SK-N-SH (cell line): ENCODE results near the gene C10orf67. TPM values are rescaled to one million over a fixed set of nuclear protein-coding genes. Genes with fewer than 3 reads are reported as not detected.

ENCODE experiments used
- CTCF ChIA-PET: fragments of 300-600, 350-600 bp; formaldehyde crosslinking; extraction: SDS; loops from one replicate; lab custom pipeline; 2021; lab: Yijun Ruan, JAX
- POLR2A ChIA-PET: fragments of 350-600 bp; sonication (Branson Sonifier 250); formaldehyde crosslinking; extraction: SDS; loops from one replicate; lab custom pipeline; 2020; ENCODE audit warnings: antibody characterized with exemption, inconsistent platforms; lab: Yijun Ruan, JAX
- DNase-seq: peaks from one replicate; pipeline ENCODE4 v3.0.0; 2012
- H2AFZ ChIP-seq: fragments of 200-600 bp; sonication (generic); 2 replicates; pipeline ENCODE4 v1.8.1; 2016; ENCODE audit warnings: antibody characterized with exemption, mild to moderate bottlenecking, low read depth
- H3F3A ChIP-seq: fragments of 200-600 bp; sonication (generic); replicated peaks from 2 replicates; pipeline ENCODE3; 2016; ENCODE audit warnings: antibody characterized with exemption, mild to moderate bottlenecking; ENCODE audit not compliant: insufficient read depth
- H3K27ac ChIP-seq, 2 experiments: fragments of 200-500 bp in 1 of 2; fragments of 200-600 bp in 1 of 2; sonication (Bioruptor generic) in 1 of 2; sonication (generic), shearing (Covaris generic) in 1 of 2; 2 replicates each; pipeline versions ENCODE4 v1.5.1 to v1.6.1; 2014 to 2016; ENCODE audit warnings: low read depth in 2 of 2, inconsistent platforms in 1 of 2, low read length in 1 of 2, mild to moderate bottlenecking in 1 of 2, mixed read lengths in 1 of 2
- H3K27me3 ChIP-seq: fragments of 200-600 bp; sonication (generic), shearing (Covaris generic); 2 replicates; pipeline ENCODE4 v1.6.1; 2016; ENCODE audit warnings: mixed run types; ENCODE audit not compliant: insufficient read depth
- H3K36me3 ChIP-seq, 2 experiments: fragments of 200-500 bp in 1 of 2; fragments of 200-600 bp in 1 of 2; sonication (Bioruptor generic) in 1 of 2; sonication (generic) in 1 of 2; replicated peaks in 1 of 2; 2 replicates each; pipeline versions ENCODE3 to v1.5.1; 2014 to 2016; ENCODE audit warnings: low read length in 1 of 2, mild to moderate bottlenecking in 1 of 2; ENCODE audit not compliant: insufficient read depth in 2 of 2, control insufficient read depth in 1 of 2
- H3K4me1 ChIP-seq, 2 experiments: fragments of 200-500 bp in 1 of 2; fragments of 200-600 bp in 1 of 2; sonication (Bioruptor generic) in 1 of 2; sonication (generic), shearing (Covaris generic) in 1 of 2; 2 replicates each; pipeline versions ENCODE4 v1.5.1 to v1.6.1; 2014 to 2016; ENCODE audit warnings: low read depth in 1 of 2, low read length in 1 of 2, mixed run types in 1 of 2; ENCODE audit not compliant: insufficient read depth in 2 of 2, control insufficient read depth in 1 of 2
- H3K4me2 ChIP-seq: fragments of 200-600 bp; sonication (generic), shearing (Covaris generic); 2 replicates; pipeline ENCODE4 v1.6.1; 2017; ENCODE audit warnings: mixed run types
- H3K4me3 ChIP-seq, 2 experiments: fragments of 200-500 bp in 1 of 2; fragments of 200-600 bp in 1 of 2; sonication (Bioruptor generic) in 1 of 2; sonication (generic), shearing (Covaris generic) in 1 of 2; 2 replicates each; pipeline versions ENCODE4 v1.5.1 to v1.8.1; 2014 to 2016; ENCODE audit warnings: low read depth in 2 of 2, inconsistent platforms in 1 of 2, low read length in 1 of 2, mild to moderate bottlenecking in 1 of 2, mixed read lengths in 1 of 2, moderate library complexity in 1 of 2
- H3K79me2 ChIP-seq: fragments of 200-600 bp; sonication (generic); 2 replicates; pipeline ENCODE4 v1.8.1; 2017; ENCODE audit warnings: mild to moderate bottlenecking; ENCODE audit not compliant: insufficient read depth
- H3K9ac ChIP-seq: fragments of 200-600 bp; sonication (generic); 2 replicates; pipeline ENCODE4 v1.6.1; 2017; ENCODE audit warnings: mixed run types
- H3K9me2 ChIP-seq: fragments of 200-600 bp; sonication (generic); 2 replicates; pipeline ENCODE4 v1.6.1; 2017; ENCODE audit warnings: mixed run types
- H3K9me3 ChIP-seq: fragments of 200-600 bp; sonication (generic); 2 replicates; pipeline ENCODE4 v1.6.1; 2017; ENCODE audit warnings: mixed run types, mild to moderate bottlenecking, moderate library complexity
- H4K20me1 ChIP-seq: fragments of 200-600 bp; sonication (generic); 2 replicates; pipeline ENCODE4 v1.6.1; 2017; ENCODE audit warnings: mild to moderate bottlenecking, mixed run types; ENCODE audit not compliant: insufficient read depth
- CTCF ChIP-seq: fragments of 200-600 bp; sonication (generic); IDR thresholded peaks from 2 replicates; pipeline ENCODE4 v1.6.1; 2017; ENCODE audit warnings: antibody characterized with exemption, mild to moderate bottlenecking, moderate library complexity
- EZH2phosphoT487 ChIP-seq: fragments of 200-600 bp; sonication (generic); IDR thresholded peaks from 2 replicates; pipeline ENCODE4 v1.6.1; 2017; ENCODE audit warnings: low read depth, mixed run types, mild to moderate bottlenecking, antibody characterized with exemption, moderate library complexity, borderline replicate concordance
- FOSL2 ChIP-seq: IDR thresholded peaks from 2 replicates; pipeline ENCODE4 v1.4.0; 2012; ENCODE audit warnings: low read depth, mild to moderate bottlenecking, moderate library complexity, borderline replicate concordance
- FOXJ3 ChIP-seq: sonication (generic); formaldehyde crosslinking; IDR thresholded peaks from 2 replicates; pipeline ENCODE4 v1.5.1; 2020; ENCODE audit warnings: mild to moderate bottlenecking, missing genetic modification reagents
- FOXM1 ChIP-seq: IDR thresholded peaks from 2 replicates; pipeline ENCODE4 v1.4.0; 2012; ENCODE audit warnings: low read depth, mild to moderate bottlenecking
- GATA2 ChIP-seq: sonication (generic); formaldehyde crosslinking; IDR thresholded peaks from 2 replicates; pipeline ENCODE4 v1.5.0; 2020; ENCODE audit warnings: mild to moderate bottlenecking, missing genetic modification reagents
- IRF3 ChIP-seq: fragments of 150-350 bp; IDR thresholded peaks from 2 replicates; pipeline ENCODE4 v1.6.1; 2016; ENCODE audit warnings: mild to moderate bottlenecking, low read depth, low read length
- JUND ChIP-seq: IDR thresholded peaks from 2 replicates; pipeline ENCODE4 v1.4.0; 2012
- MAX ChIP-seq: IDR thresholded peaks from 2 replicates; pipeline ENCODE4 v1.4.0; 2012; ENCODE audit warnings: low read depth
- MEF2A ChIP-seq: IDR thresholded peaks from 2 replicates; pipeline ENCODE4 v1.4.0; 2012; ENCODE audit warnings: low read depth, borderline replicate concordance
- NFIC ChIP-seq: IDR thresholded peaks from 2 replicates; pipeline ENCODE4 v1.4.0; 2012; ENCODE audit warnings: borderline replicate concordance
- NRF1 ChIP-seq: IDR thresholded peaks from 2 replicates; pipeline ENCODE4 v1.6.1; 2012; ENCODE audit warnings: low read depth, mild to moderate bottlenecking, low read length
- PBX3 ChIP-seq: IDR thresholded peaks from 2 replicates; pipeline ENCODE4; 2012
- POLR2AphosphoS5 ChIP-seq: IDR thresholded peaks from 2 replicates; pipeline ENCODE4 v1.6.1; 2012; ENCODE audit warnings: low read depth, low read length
- RCOR1 ChIP-seq: fragments of 150-350 bp; IDR thresholded peaks from 2 replicates; pipeline ENCODE4 v1.6.1; 2017; ENCODE audit warnings: antibody characterized with exemption, low read length
- REST ChIP-seq: IDR thresholded peaks from 2 replicates; pipeline ENCODE4 v1.6.1; 2012; ENCODE audit warnings: mild to moderate bottlenecking, low read depth, low read length, moderate library complexity
- RFX5 ChIP-seq: IDR thresholded peaks from 2 replicates; pipeline ENCODE4 v1.6.1; 2012; ENCODE audit warnings: mild to moderate bottlenecking, improper control_type of control experiment, low read length
- SIN3A ChIP-seq: IDR thresholded peaks from 2 replicates; pipeline ENCODE4 v1.6.1; 2012; ENCODE audit warnings: low read depth, mild to moderate bottlenecking, low read length, moderate library complexity, borderline replicate concordance
- SMC3 ChIP-seq: IDR thresholded peaks from 2 replicates; pipeline ENCODE4 v1.6.1; 2012; ENCODE audit warnings: low read depth, low read length, improper control_type of control experiment
- TAF1 ChIP-seq: IDR thresholded peaks from 2 replicates; pipeline ENCODE4 v1.6.1; 2012; ENCODE audit warnings: low read depth, mild to moderate bottlenecking, low read length, moderate library complexity, borderline replicate concordance
- TCF12 ChIP-seq: IDR thresholded peaks from 2 replicates; pipeline ENCODE4 v1.4.0; 2012
- TEAD4 ChIP-seq: IDR thresholded peaks from 2 replicates; pipeline ENCODE4 v1.4.0; 2012; ENCODE audit warnings: mild to moderate bottlenecking, borderline replicate concordance; ENCODE audit not compliant: insufficient read depth
- USF1 ChIP-seq: IDR thresholded peaks from 2 replicates; pipeline ENCODE4 v1.4.0; 2012; ENCODE audit warnings: low read depth, borderline replicate concordance
- WGBS: methylation state at CpG from one replicate; pipeline ENCODE4 v1.1.6; 2017; ENCODE audit warnings: low lambda C conversion rate; 5-methylcytosine and 5-hydroxymethylcytosine counted together
- polyA plus RNA-seq, 3 experiments: library from polyadenylated mRNA; depleted of rRNA; stranded (reverse); fragments of >200 nt; gene quantifications; 2 replicates each; pipeline ENCODE4 v1.2.3, GENCODE V29; 2012

C10orf67 gene
- polyA plus RNA-seq, 1 of the 3 experiments (the other 2 are of a cell fraction), result 0.97 TPM

GRCh38 chr10:23345861-23346260 lies 1.3 kb upstream of the C10orf67 start:
- no peaks in the 10 kb centered on the region for H3K9me3 ChIP-seq
- TF ChIP-seq CTCF (no peak), RCOR1 (no peak), MAX (peak; percentile 45; the same call in 1 of the 2 replicates), USF1 (no peak), RFX5 (no peak), IRF3 (no peak), JUND (peak; percentile 95), NFIC (peak; percentile 89), GATA2 (CRISPR knock-in tag) (no peak), EZH2phosphoT487 (no peak), TCF12 (peak; percentile 93), TAF1 (peak; percentile 25; the same call in 1 of the 2 replicates), FOXJ3 (no peak), TEAD4 (peak; percentile 65), FOSL2 (peak; percentile 94), SMC3 (no peak), PBX3 (peak; percentile 93), POLR2AphosphoS5 (peak; percentile 52; the same call in 1 of the 2 replicates), NRF1 (no peak), FOXM1 (peak; percentile 83; the same call in 1 of the 2 replicates), SIN3A (peak; percentile 56; the same call in 1 of the 2 replicates), REST (no peak), MEF2A (0 out of 2 replicates have a peak, but pooled peaks have one; percentile 29)

More at GRCh38 chr10:23345861-23346260, 1.3 kb upstream of the C10orf67 start:
- H3K4me1 ChIP-seq, result peaks cover 2 to 28% of the 10 kb centered on the region in 2 experiments
- 0 out of 2 replicates have a peak overlapping the region, but pooled peaks have one; percentile 9 for H3K4me2 ChIP-seq
- H3K9me2 ChIP-seq, result no peaks in the 10 kb centered on the region
- H3K9ac ChIP-seq, result peak overlapping the region; percentile 46
- WGBS, result 7% methylated on average over 5 of the region's 5 CpGs
- peaks cover 6% of the 10 kb centered on the region; the same call in 1 of the 2 replicates for H3K79me2 ChIP-seq
- 0 out of 2 replicates have a peak overlapping the region, but pooled peaks have one; percentile 0 for H2AFZ ChIP-seq
- H3F3A ChIP-seq, result peaks cover 17% of the 10 kb centered on the region
- H3K4me3 ChIP-seq, result no peak overlapping the region
- no peak for DNase-seq
- no peaks in the 10 kb centered on the region for H3K27me3 ChIP-seq
- POLR2A ChIA-PET, result no interaction called here
- H4K20me1 ChIP-seq, result no peaks in the 10 kb centered on the region
- CTCF ChIA-PET, result no interaction called here
- peak overlapping the region in 1 of 2 experiments; percentile 97; a peak in 3 of 4 replicates for H3K27ac ChIP-seq
- H3K36me3 ChIP-seq, result no peaks in the 10 kb centered on the region
